ENCODE results near the gene GPC3.

GPC3 gene

GRCh38 chrX:133493366-133493765 lies 492.0 kb downstream of the GPC3 start:
- H3K9me3 ChIP-seq: no peaks in the 10 kb centered on the region
- intact Hi-C loops (cut with DNase I; ENCODE audit: low total_unique reads): no loop called here
- no peaks in the 10 kb centered on the region for H3K36me3 ChIP-seq
- no peak for TF ChIP-seq CTCF (IDR thresholded peaks at IDR 0.05)
- DNase-seq: no peak
- no peak overlapping the region for H3K27ac ChIP-seq
- H3K4me1 ChIP-seq: peaks cover 0 to 17% (median 0%) of the 10 kb centered on the region in 4 donors
- no peak overlapping the region for H3K4me3 ChIP-seq
- H3K27me3 ChIP-seq: no peaks in the 10 kb centered on the region

- Histone ChIP-seq H3K4me1 (peaks cover 0 to 4% (median 0%) of the 10 kb centered on the region in 4 donors), H3K36me3 (no peaks in the 10 kb centered on the region), H3K4me3 (no peak overlapping the region), H3K9me3 (no peaks in the 10 kb centered on the region), H3K27ac (no peak overlapping the region), H3K27me3 (no peaks in the 10 kb centered on the region)
- DNase-seq: no peak
- no peak for TF ChIP-seq CTCF (IDR thresholded peaks at IDR 0.05)
- intact Hi-C loops (cut with DNase I; ENCODE audit: low total_unique reads): no loop called here
These were observed 494.4 kb downstream of the GPC3 start for GRCh38 chrX:133490955-133491354.
